K562 (cell line): Measurements from ENCODE around the gene PSPH. TPM values are rescaled to one million over a fixed set of nuclear protein-coding genes. Genes with fewer than 3 reads are reported as not detected.

Source experiments
- CTCFL ChIP-seq: IDR thresholded peaks from 2 replicates; pipeline ENCODE4 v1.6.1; 2011; ENCODE audit warnings: borderline replicate concordance, low read depth, mild to moderate bottlenecking, moderate library complexity, low read length; ENCODE audit not compliant: insufficient read depth, poor library complexity, severe bottlenecking
- CXXC5 ChIP-seq: fragments of 250-450 bp; sonication (Bioruptor Pico); IDR thresholded peaks from 2 replicates; pipeline ENCODE4 v1.8.0; 2022; ENCODE audit warnings: inconsistent platforms, mild to moderate bottlenecking, moderate library complexity
- FIP1L1 ChIP-seq: fragments of 200-400 bp; formaldehyde crosslinking; IDR thresholded peaks from 2 replicates; pipeline ENCODE4 v1.6.1; 2018; ENCODE audit warnings: mild to moderate bottlenecking, low read depth, low read length; ENCODE audit not compliant: poor library complexity, severe bottlenecking
- GATA2 ChIP-seq: sonication (generic); formaldehyde crosslinking; IDR thresholded peaks from 2 replicates; pipeline ENCODE4 v1.4.0; 2020; ENCODE audit warnings: mild to moderate bottlenecking, missing genetic modification reagents
- L3MBTL2 ChIP-seq: fragments of 450-650 bp; IDR thresholded peaks from 2 replicates; pipeline ENCODE4 v1.6.1; 2016; ENCODE audit warnings: mild to moderate bottlenecking, moderate library complexity
- MAZ ChIP-seq, 2 experiments: fragments of 450-650 bp in 1 of 2; sonication (generic) in 1 of 2; formaldehyde crosslinking; IDR thresholded peaks in 1 of 2; conservative IDR thresholded peaks in 1 of 2; 2 replicates each; pipeline versions ENCODE4 v1.4.0 to v1.5.0; 2020; ENCODE audit warnings: mild to moderate bottlenecking in 1 of 2, missing genetic modification reagents in 1 of 2
- NFRKB ChIP-seq: fragments of 450-650 bp; IDR thresholded peaks from 2 replicates; pipeline ENCODE4 v1.6.1; 2016; ENCODE audit warnings: low read depth
- PHF8 ChIP-seq: fragments of 200-600 bp; sonication (generic); IDR thresholded peaks from 2 replicates; pipeline ENCODE4 v1.6.1; 2012; ENCODE audit warnings: mixed run types, mild to moderate bottlenecking, inconsistent platforms, low read length, moderate library complexity, borderline replicate concordance
- POLR2AphosphoS5 ChIP-seq: IDR thresholded peaks from 2 replicates; pipeline ENCODE4 v1.6.1; 2011; ENCODE audit warnings: mild to moderate bottlenecking, low read depth, low read length, moderate library complexity; ENCODE audit not compliant: control insufficient read depth, insufficient read depth
- SIN3B ChIP-seq: fragments of 450-650 bp; IDR thresholded peaks from 2 replicates; pipeline ENCODE4 v1.6.1; 2017; ENCODE audit warnings: low read depth, mild to moderate bottlenecking, moderate library complexity
- SMARCA5 ChIP-seq: fragments of 450-650 bp; IDR thresholded peaks from 2 replicates; pipeline ENCODE4 v1.6.1; 2016
- SOX6 ChIP-seq: fragments of 450-650 bp; IDR thresholded peaks from 2 replicates; pipeline ENCODE4 v1.6.1; 2014; ENCODE audit warnings: mild to moderate bottlenecking
- ZBED1 ChIP-seq: IDR thresholded peaks from 2 replicates; pipeline ENCODE4 v1.6.1; 2014
- ZFX ChIP-seq: sonication (generic); formaldehyde crosslinking; IDR thresholded peaks from 2 replicates; pipeline ENCODE4 v1.8.0; 2022; ENCODE audit warnings: mild to moderate bottlenecking, missing genetic modification reagents, moderate library complexity
- ZKSCAN8 ChIP-seq: fragments of 200-800 bp; sonication (Bioruptor generic); IDR thresholded peaks from 2 replicates; pipeline ENCODE4 v1.6.1; 2016; ENCODE audit warnings: missing genetic modification characterization, missing compliant biosample characterization
- ZNF224 ChIP-seq: sonication (generic); formaldehyde crosslinking; IDR thresholded peaks from 2 replicates; pipeline ENCODE4 v1.8.0; 2022; ENCODE audit warnings: mild to moderate bottlenecking, missing genetic modification reagents
- ZNF445 ChIP-seq: fragments of 250-450 bp; sonication (Bioruptor Pico); IDR thresholded peaks from 2 replicates; pipeline ENCODE4 v1.4.0; 2020; ENCODE audit warnings: low read depth, mild to moderate bottlenecking, moderate library complexity
- ZNF561 ChIP-seq: fragments of 450-650 bp; formaldehyde crosslinking; conservative IDR thresholded peaks from 2 replicates; pipeline ENCODE4 v1.4.0; 2020; ENCODE audit warnings: mild to moderate bottlenecking, moderate library complexity
- polyA plus RNA-seq, 8 experiments: library from polyadenylated mRNA; depleted of rRNA in 4 of 8; stranded (reverse) in 5 of 8; unstranded in 3 of 8; fragments of >200 nt; fragmentation: Nextera tagmentation in 2 of 8; fragmentation: Illumina TruSeq in 1 of 8; extraction: Ambion mirVana in 2 of 8; extraction: Trizol in 1 of 8; gene quantifications; 2 replicates each; pipeline versions ENCODE4 v1.2.1 to v1.2.3, GENCODE V29; 2011 to 2014; ENCODE audit warnings: inconsistent platforms in 1 of 8, missing spikeins in 1 of 8
- total RNA-seq, 7 experiments: library from RNA; depleted of rRNA in 6 of 7; stranded (reverse); fragments of >200 nt in 6 of 7; fragmentation: Illumina TruSeq in 2 of 7; extraction: Trizol in 2 of 7; gene quantifications; 2 replicates each; pipeline versions ENCODE4 v1.2.1 to v1.2.3, GENCODE V29; 2011 to 2021; ENCODE audit warnings: low replicate concordance in 1 of 7
- TF ChIP-seq, protein P1 (sequence below): fragments of 250-450 bp; sonication (Bioruptor Pico); IDR thresholded peaks from 2 replicates; pipeline ENCODE4 v1.8.0; 2022; ENCODE audit warnings: inconsistent platforms
- TF ChIP-seq, protein P2 (sequence below): sonication (generic); formaldehyde crosslinking; IDR thresholded peaks from 2 replicates; pipeline ENCODE4 v1.8.1; 2023; ENCODE audit warnings: mild to moderate bottlenecking, missing genetic modification reagents, moderate library complexity
- TF ChIP-seq, protein P3 (sequence below), 2 experiments: fragments of 200-800 bp in 1 of 2; sonication (Bioruptor generic) in 1 of 2; sonication (generic) in 1 of 2; formaldehyde crosslinking in 1 of 2; IDR thresholded peaks in 1 of 2; conservative IDR thresholded peaks in 1 of 2; 2 replicates each; pipeline versions ENCODE4 v1.5.0 to v1.6.1; 2016 to 2020; ENCODE audit warnings: missing compliant biosample characterization in 1 of 2, missing genetic modification characterization in 1 of 2, missing genetic modification reagents in 1 of 2

PSPH gene
- total and polyA plus RNA-seq, 9 of the 15 experiments (the other 6 are each of a cell fraction or from before 2014, with no cell fraction given) = 6.3 to 46.8 (median 20.2) TPM

DNA sequence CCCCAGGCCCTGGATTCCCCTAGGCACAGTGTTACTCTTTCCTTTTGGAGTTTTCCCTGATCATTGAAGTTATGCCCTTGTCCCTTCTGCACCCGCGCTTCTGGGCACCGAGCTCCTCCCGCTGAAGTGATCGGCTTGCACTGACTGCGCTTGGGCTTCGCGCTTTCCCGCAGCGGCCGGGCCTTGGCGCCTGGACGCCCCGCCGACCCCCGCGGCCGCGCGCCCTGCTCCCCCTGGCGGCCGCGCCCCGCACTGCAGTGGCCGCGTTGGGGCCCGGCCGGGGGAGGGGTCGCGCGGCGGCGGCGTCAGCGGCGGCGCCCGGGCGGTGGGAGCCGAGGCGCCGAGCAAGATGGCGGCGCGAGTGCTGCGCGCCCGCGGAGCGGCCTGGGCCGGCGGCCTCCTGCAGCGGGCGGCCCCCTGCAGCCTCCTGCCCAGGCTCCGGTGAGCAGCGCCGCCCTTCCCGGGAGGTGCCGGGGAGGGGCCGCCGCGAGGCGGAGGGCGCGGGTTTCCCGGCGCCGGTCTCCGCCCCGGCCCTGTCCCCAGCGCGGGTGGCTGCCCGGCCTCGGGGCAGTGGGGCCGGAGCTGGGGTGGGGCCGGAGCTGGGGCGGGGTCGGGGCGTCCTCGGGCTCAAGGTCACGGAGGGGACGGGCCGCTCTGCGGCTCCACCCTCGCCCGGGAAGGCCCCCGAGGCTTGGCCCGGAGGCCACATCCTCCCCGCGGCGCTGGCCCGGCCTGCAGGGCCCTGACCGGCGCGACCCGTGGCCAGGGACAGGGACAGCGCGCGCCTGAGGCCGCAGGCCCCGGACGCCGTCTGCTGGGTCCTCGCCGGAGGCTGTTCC is 86.8 kb downstream of the PSPH start, which contains the start of gene NIPSNAP2 (continued):
- TF ChIP-seq CTCFL (peak; percentile 82), ZKSCAN8 (CRISPR knock-in tag) (no peak), ZNF445 (CRISPR knock-in tag) (no peak), MAZ (CRISPR knock-in tag; conservative IDR thresholded peaks at IDR 0.05 in 1 of 2, IDR thresholded peaks at IDR 0.05 in 1 of 2) (peak; percentile 52 to 78; a peak in 2 of 4 replicates), L3MBTL2 (peak; percentile 85), ZNF224 (CRISPR knock-in tag) (0 out of 2 replicates have a peak, but pooled peaks have one; percentile 31), SMARCA5 (no peak), FIP1L1 (peak; percentile 46), ZFX (CRISPR knock-in tag) (peak; percentile 96), GATA2 (CRISPR knock-in tag) (no peak), CXXC5 (CRISPR knock-in tag) (peak; percentile 85; the same call in 1 of the 2 replicates), SIN3B (peak; percentile 94), POLR2AphosphoS5 (peak; percentile 51), NFRKB (no peak), SOX6 (0 out of 2 replicates have a peak, but pooled peaks have one; percentile 19), PHF8 (peak; percentile 93; the same call in 1 of the 2 replicates), ZNF561 (CRISPR knock-in tag) (no peak), ZBED1 (no peak)
- TF ChIP-seq, protein P1, sequence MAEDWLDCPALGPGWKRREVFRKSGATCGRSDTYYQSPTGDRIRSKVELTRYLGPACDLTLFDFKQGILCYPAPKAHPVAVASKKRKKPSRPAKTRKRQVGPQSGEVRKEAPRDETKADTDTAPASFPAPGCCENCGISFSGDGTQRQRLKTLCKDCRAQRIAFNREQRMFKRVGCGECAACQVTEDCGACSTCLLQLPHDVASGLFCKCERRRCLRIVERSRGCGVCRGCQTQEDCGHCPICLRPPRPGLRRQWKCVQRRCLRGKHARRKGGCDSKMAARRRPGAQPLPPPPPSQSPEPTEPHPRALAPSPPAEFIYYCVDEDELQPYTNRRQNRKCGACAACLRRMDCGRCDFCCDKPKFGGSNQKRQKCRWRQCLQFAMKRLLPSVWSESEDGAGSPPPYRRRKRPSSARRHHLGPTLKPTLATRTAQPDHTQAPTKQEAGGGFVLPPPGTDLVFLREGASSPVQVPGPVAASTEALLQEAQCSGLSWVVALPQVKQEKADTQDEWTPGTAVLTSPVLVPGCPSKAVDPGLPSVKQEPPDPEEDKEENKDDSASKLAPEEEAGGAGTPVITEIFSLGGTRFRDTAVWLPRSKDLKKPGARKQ (CRISPR knock-in tag) = no peak
- TF ChIP-seq, protein P2, sequence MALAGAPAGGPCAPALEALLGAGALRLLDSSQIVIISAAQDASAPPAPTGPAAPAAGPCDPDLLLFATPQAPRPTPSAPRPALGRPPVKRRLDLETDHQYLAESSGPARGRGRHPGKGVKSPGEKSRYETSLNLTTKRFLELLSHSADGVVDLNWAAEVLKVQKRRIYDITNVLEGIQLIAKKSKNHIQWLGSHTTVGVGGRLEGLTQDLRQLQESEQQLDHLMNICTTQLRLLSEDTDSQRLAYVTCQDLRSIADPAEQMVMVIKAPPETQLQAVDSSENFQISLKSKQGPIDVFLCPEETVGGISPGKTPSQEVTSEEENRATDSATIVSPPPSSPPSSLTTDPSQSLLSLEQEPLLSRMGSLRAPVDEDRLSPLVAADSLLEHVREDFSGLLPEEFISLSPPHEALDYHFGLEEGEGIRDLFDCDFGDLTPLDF = peak; percentile 50; the same call in 1 of the 2 replicates
- TF ChIP-seq, protein P3, sequence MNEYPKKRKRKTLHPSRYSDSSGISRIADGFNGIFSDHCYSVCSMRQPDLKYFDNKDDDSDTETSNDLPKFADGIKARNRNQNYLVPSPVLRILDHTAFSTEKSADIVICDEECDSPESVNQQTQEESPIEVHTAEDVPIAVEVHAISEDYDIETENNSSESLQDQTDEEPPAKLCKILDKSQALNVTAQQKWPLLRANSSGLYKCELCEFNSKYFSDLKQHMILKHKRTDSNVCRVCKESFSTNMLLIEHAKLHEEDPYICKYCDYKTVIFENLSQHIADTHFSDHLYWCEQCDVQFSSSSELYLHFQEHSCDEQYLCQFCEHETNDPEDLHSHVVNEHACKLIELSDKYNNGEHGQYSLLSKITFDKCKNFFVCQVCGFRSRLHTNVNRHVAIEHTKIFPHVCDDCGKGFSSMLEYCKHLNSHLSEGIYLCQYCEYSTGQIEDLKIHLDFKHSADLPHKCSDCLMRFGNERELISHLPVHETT (CRISPR knock-in tag; conservative IDR thresholded peaks at IDR 0.05 in 1 of 2, IDR thresholded peaks at IDR 0.05 in 1 of 2) = peak in 1 of 2 experiments; percentile 98; a peak in 2 of 4 replicates
